ENCODE results near the gene SNAI3.

The SNAI3 gene

GRCh38 chr16:88662843-88663606, 23.3 kb downstream of the SNAI3 start, which contains the start of gene MVD:
TSS of gene MVD (minus strand) at chr16:88663091. CDS start at chr16:88663080, 11 bp downstream.
- peak within 1 kb of the TSS; percentile 96 for H3K4me3 ChIP-seq (ENCODE audit: low read depth, low read length)
- TF ChIP-seq CTCF (IDR thresholded peaks at IDR 0.05; ENCODE audit: borderline replicate concordance, insufficient read depth, low read depth, low read length): no peak

- no peak for TF ChIP-seq CTCF (IDR thresholded peaks at IDR 0.05; ENCODE audit: borderline replicate concordance, insufficient read depth, low read depth, low read length)
- peak overlapping the region; percentile 96 for H3K4me3 ChIP-seq (ENCODE audit: low read depth, low read length)
Observed at GRCh38 chr16:88662222-88662842, 24.0 kb downstream of the SNAI3 start.

- H3K4me3 ChIP-seq (ENCODE audit: low read depth, low read length): no peak overlapping the region
- TF ChIP-seq CTCF (IDR thresholded peaks at IDR 0.05; ENCODE audit: borderline replicate concordance, insufficient read depth, low read depth, low read length): no peak
Observed at GRCh38 chr16:88661468-88661867, 24.8 kb downstream of the SNAI3 start.

- TF ChIP-seq CTCF (IDR thresholded peaks at IDR 0.05; ENCODE audit: borderline replicate concordance, insufficient read depth, low read depth, low read length): no peak
- H3K4me3 ChIP-seq (ENCODE audit: low read depth, low read length): no peak overlapping the region
Observed at GRCh38 chr16:88659160-88659559, 27.1 kb downstream of the SNAI3 start.

- no peak overlapping the region for H3K4me3 ChIP-seq (ENCODE audit: low read depth, low read length)
- TF ChIP-seq CTCF (IDR thresholded peaks at IDR 0.05; ENCODE audit: borderline replicate concordance, insufficient read depth, low read depth, low read length): no peak
Observed at GRCh38 chr16:88658714-88659113, 27.6 kb downstream of the SNAI3 start.

- no peak overlapping the region for H3K4me3 ChIP-seq (ENCODE audit: low read depth, low read length)
- TF ChIP-seq CTCF (IDR thresholded peaks at IDR 0.05; ENCODE audit: borderline replicate concordance, insufficient read depth, low read depth, low read length): no peak
Observed at GRCh38 chr16:88657371-88657770, 28.9 kb downstream of the SNAI3 start.
